ENCODE results near the gene ACTRT2. TPM values are rescaled to one million over a fixed set of nuclear protein-coding genes. Genes with fewer than 3 reads are reported as not detected.

ACTRT2 gene
- total RNA-seq, 1 donor from 2014 or later: not detected

DNA sequence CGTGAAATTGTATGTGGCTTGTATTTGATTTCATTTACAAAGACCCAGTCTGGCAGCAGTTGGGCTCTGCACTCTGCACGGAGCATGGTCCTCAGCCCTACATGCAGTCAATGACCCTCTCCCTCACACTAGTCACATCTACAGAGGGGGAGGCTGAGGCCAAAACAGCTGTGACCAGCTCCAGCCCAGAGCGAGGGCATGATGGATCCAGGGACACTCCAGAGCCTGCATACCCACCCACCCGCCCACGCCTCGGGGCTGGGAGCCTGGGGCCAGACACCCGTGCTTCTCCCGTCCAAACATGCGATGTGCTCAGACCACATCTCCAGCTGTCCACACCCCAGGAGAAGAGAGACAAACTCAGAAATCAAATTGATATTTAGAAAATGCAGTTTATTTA lies 33.8 kb downstream of the ACTRT2 start:
- Mint-ChIP-seq H3K9me3 (ENCODE audit: unreplicated experiment) (no peaks in the 10 kb centered on the region), H3K4me3 (ENCODE audit: unreplicated experiment) (no peak overlapping the region), H3K27ac (ENCODE audit: unreplicated experiment) (no peak overlapping the region), H3K36me3 (ENCODE audit: unreplicated experiment) (no peaks in the 10 kb centered on the region), H3K4me1 (ENCODE audit: unreplicated experiment) (no peaks in the 10 kb centered on the region), H3K27me3 (ENCODE audit: unreplicated experiment) (peaks cover 39% of the 10 kb centered on the region)
- DNase-seq (ENCODE audit: extremely low spot score, unreplicated experiment): no peak
- TF ChIP-seq, protein P1, sequence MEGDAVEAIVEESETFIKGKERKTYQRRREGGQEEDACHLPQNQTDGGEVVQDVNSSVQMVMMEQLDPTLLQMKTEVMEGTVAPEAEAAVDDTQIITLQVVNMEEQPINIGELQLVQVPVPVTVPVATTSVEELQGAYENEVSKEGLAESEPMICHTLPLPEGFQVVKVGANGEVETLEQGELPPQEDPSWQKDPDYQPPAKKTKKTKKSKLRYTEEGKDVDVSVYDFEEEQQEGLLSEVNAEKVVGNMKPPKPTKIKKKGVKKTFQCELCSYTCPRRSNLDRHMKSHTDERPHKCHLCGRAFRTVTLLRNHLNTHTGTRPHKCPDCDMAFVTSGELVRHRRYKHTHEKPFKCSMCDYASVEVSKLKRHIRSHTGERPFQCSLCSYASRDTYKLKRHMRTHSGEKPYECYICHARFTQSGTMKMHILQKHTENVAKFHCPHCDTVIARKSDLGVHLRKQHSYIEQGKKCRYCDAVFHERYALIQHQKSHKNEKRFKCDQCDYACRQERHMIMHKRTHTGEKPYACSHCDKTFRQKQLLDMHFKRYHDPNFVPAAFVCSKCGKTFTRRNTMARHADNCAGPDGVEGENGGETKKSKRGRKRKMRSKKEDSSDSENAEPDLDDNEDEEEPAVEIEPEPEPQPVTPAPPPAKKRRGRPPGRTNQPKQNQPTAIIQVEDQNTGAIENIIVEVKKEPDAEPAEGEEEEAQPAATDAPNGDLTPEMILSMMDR (IDR thresholded peaks at IDR 0.05): no peak

DNA sequence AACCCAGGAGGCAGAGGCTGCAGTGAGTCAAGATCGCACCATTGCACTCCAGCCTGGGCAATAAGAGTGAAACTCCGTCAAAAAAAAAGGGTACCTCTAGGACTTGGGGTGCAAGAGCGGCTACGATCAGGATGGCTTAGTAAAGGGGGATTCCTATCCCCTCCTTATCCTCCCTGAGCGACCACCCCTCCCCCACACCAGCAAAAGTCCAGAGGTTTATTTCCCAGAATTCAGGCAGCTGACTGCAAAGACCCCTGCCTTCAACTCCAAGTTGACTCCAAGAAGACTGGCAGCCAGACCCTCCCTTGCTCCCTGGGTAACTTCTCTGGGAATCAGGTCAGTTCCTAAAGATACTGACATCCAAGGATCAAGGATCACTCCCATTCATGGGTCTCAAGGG lies 35.4 kb downstream of the ACTRT2 start:
- H3K4me1 Mint-ChIP-seq (ENCODE audit: unreplicated experiment): no peaks in the 10 kb centered on the region
- no peak overlapping the region for H3K27ac Mint-ChIP-seq (ENCODE audit: unreplicated experiment)
- TF ChIP-seq, protein P1 (IDR thresholded peaks at IDR 0.05): no peak
- H3K36me3 Mint-ChIP-seq (ENCODE audit: unreplicated experiment): no peaks in the 10 kb centered on the region
- H3K9me3 Mint-ChIP-seq (ENCODE audit: unreplicated experiment): no peaks in the 10 kb centered on the region
- H3K27me3 Mint-ChIP-seq (ENCODE audit: unreplicated experiment): peaks cover 46% of the 10 kb centered on the region
- no peak for DNase-seq (ENCODE audit: extremely low spot score, unreplicated experiment)
- no peak overlapping the region for H3K4me3 Mint-ChIP-seq (ENCODE audit: unreplicated experiment)

DNA sequence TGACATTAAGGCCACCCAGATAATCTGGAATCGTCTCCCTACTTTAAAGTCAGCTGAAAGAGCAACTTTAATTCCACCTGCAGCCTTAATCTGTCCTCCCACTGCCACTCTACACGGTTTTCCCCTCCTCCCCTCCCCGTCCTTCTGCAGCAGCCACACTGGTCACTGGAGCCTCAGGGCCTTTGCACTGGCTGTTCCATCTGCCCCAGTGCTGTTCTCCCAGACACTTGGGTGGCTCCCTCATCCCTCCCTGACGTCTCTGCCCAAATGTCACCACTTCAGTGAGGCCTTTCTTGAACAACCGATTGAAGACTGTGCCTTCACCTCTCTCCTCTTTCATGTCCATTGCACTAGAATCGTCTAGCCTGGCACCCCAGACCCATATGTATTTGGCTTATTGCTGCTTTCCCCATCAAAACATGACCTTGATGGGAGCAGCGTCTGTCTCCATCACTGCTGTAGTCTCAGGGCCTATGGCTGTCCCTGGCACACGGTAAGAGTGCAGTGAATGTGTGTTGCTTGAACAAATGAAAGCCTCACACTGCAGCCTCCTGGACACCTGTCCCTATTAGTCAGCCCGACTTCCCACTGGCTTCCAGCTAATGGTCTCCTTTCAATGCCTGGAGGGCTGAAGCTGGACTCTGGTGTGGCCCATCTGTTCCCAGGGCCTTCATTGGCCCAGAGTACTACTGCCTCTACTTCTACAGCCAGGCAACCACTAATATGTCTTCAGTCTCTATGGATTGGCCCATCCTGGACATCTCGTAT lies 37.2 kb downstream of the ACTRT2 start:
- Mint-ChIP-seq H3K27me3 (ENCODE audit: unreplicated experiment) (peaks cover 47% of the 10 kb centered on the region), H3K9me3 (ENCODE audit: unreplicated experiment) (no peaks in the 10 kb centered on the region), H3K36me3 (ENCODE audit: unreplicated experiment) (no peaks in the 10 kb centered on the region), H3K27ac (ENCODE audit: unreplicated experiment) (no peak overlapping the region), H3K4me3 (ENCODE audit: unreplicated experiment) (no peak overlapping the region), H3K4me1 (ENCODE audit: unreplicated experiment) (peaks cover 5% of the 10 kb centered on the region)
- DNase-seq (ENCODE audit: extremely low spot score, unreplicated experiment): no peak
- TF ChIP-seq, protein P1 (IDR thresholded peaks at IDR 0.05): no peak

DNA sequence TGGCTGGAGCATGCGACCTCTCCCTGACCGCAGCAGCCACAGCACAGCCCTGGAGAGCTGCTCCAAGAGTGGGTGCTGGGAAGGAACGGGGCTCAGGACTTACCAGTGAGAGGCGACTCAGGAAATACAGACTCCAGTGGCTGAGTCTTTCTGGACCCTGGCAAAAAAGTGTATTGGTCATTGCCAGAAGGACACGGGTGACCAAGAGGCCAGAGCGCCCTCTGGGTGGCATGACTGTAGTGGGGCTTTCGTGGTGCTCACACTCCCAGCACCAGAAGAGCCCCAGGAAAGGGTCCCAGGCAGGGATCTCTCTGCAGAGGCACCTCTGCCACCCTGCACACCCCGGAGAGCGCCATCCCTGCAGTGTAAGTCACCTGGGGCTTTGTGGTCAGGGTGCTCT lies 38.9 kb downstream of the ACTRT2 start:
- no peak for DNase-seq (ENCODE audit: extremely low spot score, unreplicated experiment)
- Mint-ChIP-seq H3K4me1 (ENCODE audit: unreplicated experiment) (peaks cover 5% of the 10 kb centered on the region), H3K9me3 (ENCODE audit: unreplicated experiment) (no peaks in the 10 kb centered on the region), H3K27me3 (ENCODE audit: unreplicated experiment) (peaks cover 52% of the 10 kb centered on the region), H3K4me3 (ENCODE audit: unreplicated experiment) (no peak overlapping the region), H3K27ac (ENCODE audit: unreplicated experiment) (no peak overlapping the region), H3K36me3 (ENCODE audit: unreplicated experiment) (no peaks in the 10 kb centered on the region)
- TF ChIP-seq, protein P1 (IDR thresholded peaks at IDR 0.05): no peak

DNA sequence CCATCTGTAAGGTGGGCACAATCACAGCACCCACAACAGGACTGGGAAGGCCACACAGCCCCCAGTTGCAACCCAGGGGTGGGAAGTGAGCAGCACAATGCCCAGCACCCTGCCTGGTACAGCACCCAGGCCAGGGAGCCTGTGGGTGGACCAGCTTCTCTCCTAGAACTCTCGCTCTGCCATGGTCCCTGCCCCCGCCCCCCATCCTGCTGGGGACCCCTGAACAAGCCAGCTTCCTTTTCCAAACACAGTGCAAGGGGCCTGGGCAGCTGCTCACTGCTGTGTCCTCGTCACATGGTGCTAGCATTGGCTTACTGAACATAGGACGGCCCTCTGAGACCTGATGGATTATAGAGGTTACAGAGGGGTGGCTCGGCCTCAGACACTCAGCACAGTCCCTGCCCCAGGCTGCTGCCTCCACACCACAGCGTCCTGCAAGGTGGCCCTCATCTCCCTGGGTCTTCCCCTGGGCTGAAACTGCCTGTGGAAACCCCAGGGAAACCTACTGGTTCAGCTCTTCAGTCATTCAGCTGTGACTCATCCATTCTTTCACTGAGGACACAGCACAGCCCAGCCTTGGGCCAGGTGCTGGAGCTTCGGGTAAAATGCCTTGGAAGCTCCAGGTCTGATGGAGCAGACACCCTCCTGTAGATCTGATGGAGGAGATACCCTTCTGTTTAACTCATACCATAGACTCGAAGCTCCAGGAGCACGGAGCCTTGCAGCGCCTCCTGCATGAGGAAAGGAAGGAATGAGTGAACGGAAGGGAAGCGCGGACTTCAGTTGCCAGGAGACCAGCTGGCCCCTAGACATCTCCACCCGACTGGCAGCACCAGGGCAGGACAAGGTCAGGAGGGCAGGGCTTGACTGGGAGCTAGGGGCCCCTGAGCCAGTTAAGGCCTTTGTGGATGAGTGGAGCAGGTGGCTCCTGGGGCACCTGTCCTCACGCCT lies 39.6 kb downstream of the ACTRT2 start:
- Mint-ChIP-seq H3K4me1 (ENCODE audit: unreplicated experiment) (peaks cover 5% of the 10 kb centered on the region), H3K9me3 (ENCODE audit: unreplicated experiment) (no peaks in the 10 kb centered on the region), H3K27ac (ENCODE audit: unreplicated experiment) (no peak overlapping the region), H3K36me3 (ENCODE audit: unreplicated experiment) (no peaks in the 10 kb centered on the region), H3K4me3 (ENCODE audit: unreplicated experiment) (no peak overlapping the region), H3K27me3 (ENCODE audit: unreplicated experiment) (peaks cover 52% of the 10 kb centered on the region)
- no peak for DNase-seq (ENCODE audit: extremely low spot score, unreplicated experiment)
- TF ChIP-seq, protein P1 (IDR thresholded peaks at IDR 0.05): no peak
